Camera-type eye (tissue), 1 donor: ENCODE data around the gene CD55. TPM values are rescaled to one million over a fixed set of nuclear protein-coding genes. Genes with fewer than 3 reads are reported as not detected.

Experiments used
- total RNA-seq: library from RNA; depleted of rRNA; stranded (reverse); fragments of >200 nt; gene quantifications from one replicate; pipeline ENCODE4 v1.2.3, GENCODE V29; 2014

Gene CD55
- 27.0 TPM for total RNA-seq

GRCh38 chr1:207321079-207321789 is at the start of gene CD55:
Gene CD55 (plus strand): TSS chr1:207321678. CDS start chr1:207321766, 88 bp downstream.

Other genes with a start within 250 kb of the CD55 start
- 0.60 TPM for gene C4BPB, start 232.8 kb upstream of the CD55 start, total RNA-seq
- gene C4BPA, start 217.4 kb upstream of the CD55 start, total RNA-seq = not detected
- 0.11 TPM for gene CR2, start 132.7 kb downstream of the CD55 start, total RNA-seq
- gene CR1, start 174.5 kb downstream of the CD55 start, total RNA-seq = 2.2 TPM